HG02885 (cell line): ENCODE results near the gene IGHMBP2.

ENCODE experiments used
- ATAC-seq: cut with Tn5 transposase; IDR thresholded peaks from one replicate; pipeline ENCODE4 v1.9.1; 2021; ENCODE audit warnings: mild to moderate bottlenecking; ENCODE audit not compliant: unreplicated experiment, poor library complexity

IGHMBP2 gene

DNA sequence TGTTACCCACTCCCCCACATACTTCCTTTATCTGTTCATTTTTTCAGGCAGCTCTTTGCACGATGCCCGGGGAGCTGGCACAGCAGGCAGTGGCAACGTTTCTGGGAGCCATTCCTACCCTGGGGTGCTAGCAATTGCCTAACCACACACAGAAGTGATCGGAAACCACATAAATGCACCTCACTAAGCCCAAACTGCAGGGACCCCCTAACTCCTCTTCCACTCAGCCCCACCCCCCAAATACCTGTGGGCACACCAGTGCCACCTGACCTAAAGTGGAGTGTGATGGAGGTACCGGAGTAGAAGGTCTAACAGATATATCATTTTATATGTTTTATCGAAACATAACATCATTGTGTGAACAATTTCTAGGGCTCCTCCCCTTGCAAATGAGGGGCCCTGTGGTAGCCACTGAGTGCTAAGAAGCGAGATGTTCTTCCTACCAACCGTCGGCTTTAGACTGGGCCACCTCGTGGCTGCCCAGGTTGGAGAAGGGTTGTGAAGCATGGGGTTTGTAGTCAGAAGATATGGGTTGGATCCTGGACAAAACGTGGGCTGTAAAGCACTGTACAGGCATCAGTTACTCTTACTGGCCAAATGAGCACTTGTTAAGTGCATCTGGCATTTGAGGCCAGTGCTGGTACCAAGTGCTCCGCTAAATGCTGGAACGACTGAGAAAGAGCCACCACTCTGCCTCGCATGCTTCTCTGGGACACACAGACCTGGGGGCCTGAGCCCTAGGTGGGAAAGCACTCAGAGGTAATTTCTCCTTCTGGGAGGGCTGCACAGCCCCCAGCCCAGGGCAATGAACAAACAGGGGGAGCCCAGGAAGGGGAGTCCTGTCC, 74.3 kb downstream of the IGHMBP2 start:
- no peak for ATAC-seq

DNA sequence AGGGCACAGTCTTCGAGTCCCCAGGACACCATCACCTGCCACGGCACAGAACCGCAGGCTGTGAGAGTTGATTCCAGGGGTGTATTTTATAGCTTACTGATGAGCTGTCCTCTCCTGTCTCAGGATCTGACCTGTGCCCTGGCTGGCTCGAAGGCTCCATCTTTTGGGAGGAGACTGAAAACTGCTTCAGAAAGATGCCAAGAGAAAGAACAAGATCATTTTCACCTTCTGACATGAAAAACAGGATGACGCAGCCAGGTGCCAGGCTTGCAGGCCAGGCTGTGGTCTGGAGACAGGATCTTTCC, 74.9 kb downstream of the IGHMBP2 start:
- ATAC-seq = no peak

DNA sequence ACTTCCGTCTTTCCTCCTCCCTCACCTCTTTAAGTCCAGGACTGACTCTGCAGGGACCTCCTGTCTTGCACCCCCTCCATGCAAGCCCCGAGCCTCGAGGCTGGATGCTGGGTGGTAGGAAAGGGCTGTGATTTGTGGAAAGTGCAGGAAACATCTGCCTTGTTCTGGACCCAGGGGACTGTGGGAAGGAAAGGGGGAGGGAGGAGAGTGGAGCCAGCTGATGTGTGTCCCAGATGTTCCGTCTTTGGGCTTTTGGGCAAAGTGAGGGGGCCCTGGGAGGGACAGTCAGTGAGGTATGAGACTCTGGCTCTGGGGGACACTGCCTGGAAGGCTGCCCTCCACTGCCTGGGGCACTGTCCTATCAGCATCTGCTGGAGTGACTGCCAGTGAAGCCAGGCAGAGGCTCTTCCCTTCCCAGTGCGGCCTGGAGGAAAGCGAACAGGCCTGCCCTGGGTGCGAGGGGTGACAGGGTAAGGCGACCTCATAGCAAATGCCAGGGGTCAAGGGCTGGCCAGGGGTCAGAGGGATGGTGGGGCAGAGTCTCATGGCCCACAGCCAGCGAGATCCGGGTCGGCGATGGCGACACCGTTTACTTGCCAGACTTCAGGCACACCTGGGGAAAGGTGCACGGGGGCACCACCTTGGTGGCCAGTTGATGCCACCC, 75.4 kb downstream of the IGHMBP2 start:
- ATAC-seq = no peak

DNA sequence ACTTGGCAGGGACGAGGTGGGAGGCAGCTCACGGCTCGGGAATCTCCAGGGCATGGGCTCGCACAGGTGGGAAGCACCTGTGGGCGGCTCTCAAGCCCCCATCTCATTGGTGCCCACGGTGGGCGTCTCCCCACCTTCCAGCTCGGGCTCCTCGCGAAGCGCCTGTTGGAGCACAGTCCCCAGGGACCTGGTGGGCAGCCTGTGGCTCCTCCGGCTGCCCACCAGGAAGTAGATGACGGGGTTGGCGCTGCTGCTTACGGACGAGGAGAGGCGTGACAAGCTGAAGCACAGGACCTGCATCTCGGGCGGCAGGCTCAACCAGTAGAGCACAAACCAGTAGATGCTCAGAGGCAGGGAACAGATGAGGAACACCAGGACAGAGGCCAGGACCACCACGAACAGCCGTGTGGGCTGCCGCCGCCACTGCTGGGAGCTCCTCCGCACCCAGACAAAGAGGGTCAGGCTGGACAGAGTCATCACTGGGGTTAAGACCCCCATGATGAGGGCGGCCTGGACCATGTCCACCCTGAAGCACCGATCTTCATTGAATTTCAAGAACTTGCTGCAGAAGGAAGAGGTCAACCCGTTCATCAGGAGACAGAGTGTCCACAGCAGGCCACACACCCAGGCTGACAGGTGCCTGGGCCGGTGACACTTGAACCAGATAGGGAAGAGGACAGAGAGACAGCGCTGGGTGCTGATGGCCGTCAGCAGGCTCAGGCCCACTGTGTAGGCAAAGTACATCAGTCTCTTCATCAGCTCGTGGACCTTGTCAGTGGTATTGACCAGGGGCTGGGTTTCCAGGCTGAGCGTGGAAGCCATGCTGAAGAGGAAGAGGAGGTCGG, 76.5 kb downstream of the IGHMBP2 start:
- ATAC-seq = no peak

DNA sequence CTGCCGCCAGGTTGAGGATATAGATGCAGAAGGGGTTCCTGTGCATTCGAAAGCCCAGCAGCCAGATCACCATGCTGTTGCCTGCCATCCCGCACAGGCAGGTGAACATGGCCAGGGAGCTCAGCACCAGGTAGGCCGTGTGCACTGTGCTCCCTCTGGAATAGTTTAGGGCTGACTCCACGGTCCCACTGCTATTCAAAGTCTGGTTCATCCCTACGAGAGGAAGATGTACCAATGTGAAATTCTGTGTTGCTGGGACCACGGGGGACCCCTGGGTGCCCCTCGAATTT, 77.0 kb downstream of the IGHMBP2 start, which contains the start of gene MRGPRD:
Gene MRGPRD (minus strand): TSS at position 211 of the 290 bp plus-strand sequence. CDS start 0 bp downstream, at position 211.
- ATAC-seq = no peak

DNA sequence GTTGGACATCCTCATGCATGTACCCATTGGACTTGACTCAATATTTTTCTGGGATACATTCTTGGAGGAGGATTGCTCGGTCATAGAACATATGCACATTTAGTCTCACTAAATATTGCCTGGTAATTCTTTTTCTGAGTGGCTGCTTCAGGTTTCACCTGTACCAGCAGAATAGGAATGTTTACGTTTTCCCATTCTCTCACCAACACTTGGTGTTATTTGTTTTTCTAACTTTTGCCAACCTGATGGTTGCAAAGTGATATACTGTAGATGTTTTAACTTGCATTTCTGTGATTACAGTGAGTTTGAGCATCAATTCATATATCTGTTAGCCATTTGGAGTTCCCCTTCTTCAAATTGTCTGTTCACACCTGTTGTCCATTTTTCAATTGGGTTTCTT, 78.4 kb downstream of the IGHMBP2 start:
- ATAC-seq = no peak

DNA sequence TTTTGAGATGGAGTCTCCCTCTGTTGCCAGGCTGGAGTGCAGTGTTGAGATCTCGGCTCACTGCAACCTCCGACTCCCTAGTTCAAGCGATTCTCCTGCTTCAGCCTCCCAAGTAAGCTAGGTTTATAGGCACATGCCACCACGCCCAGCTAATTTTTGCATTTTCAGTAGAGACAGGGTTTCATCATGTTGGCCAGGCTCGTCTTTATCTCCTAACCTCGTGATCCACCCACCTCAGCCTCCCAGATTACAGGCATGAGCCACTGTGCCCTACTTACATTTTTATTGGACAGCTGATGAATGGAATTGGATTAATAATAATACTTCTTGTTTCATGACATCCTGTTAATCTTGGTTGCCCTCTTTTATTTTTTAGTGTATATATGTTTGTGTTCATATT, 80.1 kb downstream of the IGHMBP2 start:
- ATAC-seq = no peak

DNA sequence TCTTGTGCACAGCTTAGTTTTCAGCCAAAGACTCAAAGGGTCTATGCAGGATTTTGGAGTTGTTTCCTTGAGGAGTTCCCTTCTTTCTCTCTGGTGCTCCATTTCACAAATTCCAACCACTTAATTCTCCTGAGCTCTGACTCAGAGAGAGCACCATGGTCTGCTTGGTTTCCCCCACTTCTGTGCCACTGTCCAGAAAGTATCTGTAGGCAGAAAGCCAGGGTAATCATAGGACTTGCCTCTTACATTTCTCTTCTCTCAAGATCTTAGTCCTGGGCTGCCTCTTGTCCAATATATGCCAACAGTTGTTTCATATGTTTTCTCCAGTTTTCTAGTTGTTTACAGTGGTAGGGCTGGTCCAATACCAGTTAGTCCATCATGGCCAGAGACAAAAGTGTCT, 83.5 kb downstream of the IGHMBP2 start:
- ATAC-seq = no peak

DNA sequence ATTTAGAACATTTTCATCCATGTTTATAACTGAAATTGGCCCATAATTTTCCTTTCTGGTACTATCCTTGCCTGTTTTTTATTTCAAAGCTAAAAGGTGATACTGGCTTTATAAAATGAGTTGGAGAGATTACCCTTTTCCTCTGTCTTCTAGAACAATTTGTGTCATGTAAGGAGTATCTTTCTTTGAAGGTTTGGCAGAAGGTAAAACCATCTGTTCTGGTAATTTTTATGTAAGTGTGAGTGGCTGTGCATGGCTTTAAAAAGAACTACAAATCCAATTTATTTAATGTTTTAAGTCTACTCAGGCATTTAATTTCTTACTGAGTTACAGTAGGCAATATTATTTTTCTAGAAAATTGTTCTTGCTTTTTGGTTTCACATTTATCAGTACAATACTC, 84.8 kb downstream of the IGHMBP2 start:
- ATAC-seq = no peak
